Stimulated activated effector memory CD8-positive, alpha-beta T cell treated with anti-CD3 and anti-CD28 coated beads, Interleukin-12 subunit alpha, Interleukin-12 subunit beta, amount 100 ng/mL, for 72 hours (primary cell): ENCODE data around the gene COL12A1.

Experiments
- ATAC-seq: fragments of 150-1000 bp; cut with Tn5 transposase; 2 replicates; pipeline ENCODE4 v1.10.0; 2021
- DNase-seq, 2 donors: peaks; one replicate each; pipeline ENCODE4 v3.0.0; 2021 to 2022; ENCODE audit warnings: low spot score in 2 of 2
- H3K27ac Mint-ChIP-seq: one replicate; pipeline ENCODE4 v1.8.0; 2022; ENCODE audit warnings: mild to moderate bottlenecking, mixed read lengths
- H3K36me3 Mint-ChIP-seq: one replicate; pipeline ENCODE4 v1.8.0; 2022; ENCODE audit warnings: mild to moderate bottlenecking, mixed read lengths
- H3K4me1 Mint-ChIP-seq: one replicate; pipeline ENCODE4 v1.8.0; 2022; ENCODE audit warnings: mixed read lengths
- H3K4me3 Mint-ChIP-seq: one replicate; pipeline ENCODE4 v1.8.0; 2022; ENCODE audit warnings: mild to moderate bottlenecking, mixed read lengths
- H3K9me3 Mint-ChIP-seq: one replicate; pipeline ENCODE4 v1.8.0; 2022; ENCODE audit warnings: mixed read lengths

COL12A1 gene

DNA sequence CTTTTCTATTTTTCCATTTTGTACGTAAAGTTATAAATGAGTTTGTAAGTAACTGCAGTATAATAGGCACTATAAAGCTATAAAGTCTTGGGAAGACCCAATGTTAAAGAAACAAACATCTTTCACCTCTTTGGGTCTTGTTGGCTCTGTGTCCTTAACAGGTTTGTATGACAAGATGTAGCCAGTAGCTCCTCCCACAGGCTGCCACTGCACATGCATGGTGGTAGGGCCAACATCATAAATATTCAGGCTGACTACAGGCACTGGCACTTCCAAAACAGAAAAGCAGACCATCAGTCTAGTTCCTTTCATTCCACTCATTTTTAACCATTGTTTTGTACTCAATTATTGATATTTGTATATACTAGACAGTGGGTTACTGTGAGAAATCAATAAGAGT is 59.9 kb downstream of the COL12A1 start:
- DNase-seq, result no peak
- no peak for ATAC-seq
- Mint-ChIP-seq H3K36me3 (no peaks in the 10 kb centered on the region), H3K27ac (no peak overlapping the region), H3K4me1 (no peaks in the 10 kb centered on the region), H3K9me3 (no peaks in the 10 kb centered on the region), H3K4me3 (no peak overlapping the region)

DNA sequence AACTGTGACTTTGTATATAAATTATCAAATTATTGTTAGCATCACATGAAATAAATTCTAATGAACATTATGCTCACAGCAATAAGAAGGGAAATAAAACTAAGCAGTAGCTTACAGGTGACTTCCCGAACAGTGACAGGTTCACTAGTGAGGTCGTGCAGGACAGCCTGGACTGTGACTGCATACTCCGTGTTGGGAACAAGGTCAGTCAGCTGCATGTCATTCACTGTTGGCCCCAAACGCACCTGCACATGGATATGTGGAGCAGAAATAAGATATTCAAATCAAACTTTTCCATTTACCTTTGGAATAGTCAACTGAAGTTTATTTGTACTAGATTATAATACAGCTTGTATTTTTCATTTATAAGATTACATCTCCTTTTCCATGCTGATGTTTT is 60.6 kb downstream of the COL12A1 start:
- Mint-ChIP-seq H3K4me3 (no peak overlapping the region), H3K4me1 (no peaks in the 10 kb centered on the region), H3K36me3 (no peaks in the 10 kb centered on the region), H3K27ac (no peak overlapping the region), H3K9me3 (no peaks in the 10 kb centered on the region)
- DNase-seq (no peak), ATAC-seq (no peak)

DNA sequence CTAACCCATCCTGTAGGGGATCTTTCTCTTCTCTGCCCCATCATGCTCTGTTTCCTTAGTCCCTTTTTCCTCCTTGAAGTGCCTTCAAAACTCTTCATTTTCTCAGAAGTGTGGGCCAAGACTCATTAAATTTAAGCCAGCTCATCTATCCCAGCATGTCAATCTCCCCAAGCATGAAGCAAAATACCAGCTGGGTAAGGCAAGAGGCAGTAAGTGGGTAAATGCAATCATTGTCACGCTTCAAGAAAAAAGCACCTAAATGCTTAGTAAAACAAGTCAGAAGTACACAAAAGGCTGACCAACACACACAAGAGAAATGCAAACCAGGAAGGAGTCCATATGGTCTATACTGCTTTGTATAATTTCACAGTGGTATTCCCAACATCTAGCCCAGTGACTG is 61.5 kb downstream of the COL12A1 start:
- no peak overlapping the region for H3K27ac Mint-ChIP-seq
- no peak for DNase-seq
- H3K36me3 Mint-ChIP-seq, result no peaks in the 10 kb centered on the region
- no peaks in the 10 kb centered on the region for H3K4me1 Mint-ChIP-seq
- H3K9me3 Mint-ChIP-seq, result no peaks in the 10 kb centered on the region
- H3K4me3 Mint-ChIP-seq, result no peak overlapping the region
- ATAC-seq, result no peak

DNA sequence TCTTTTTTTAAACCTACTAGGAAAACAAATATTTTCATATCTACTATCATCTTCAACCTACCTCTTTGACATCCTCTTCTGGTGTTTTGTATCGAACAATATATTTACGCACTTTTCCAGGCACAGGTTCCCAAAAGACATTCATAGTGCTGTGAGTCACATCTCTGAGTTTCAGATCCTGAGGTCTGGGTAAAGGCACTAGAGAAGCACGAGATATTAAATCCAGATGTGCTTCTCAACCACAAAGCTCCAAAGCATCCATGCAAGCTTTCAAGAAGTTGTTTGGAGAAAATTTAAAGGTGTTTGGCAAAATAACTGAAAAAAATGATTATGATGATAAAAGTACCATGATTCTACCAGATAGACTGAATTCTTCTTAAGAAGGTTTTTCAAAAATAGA is 62.7 kb downstream of the COL12A1 start:
- ATAC-seq (no peak), DNase-seq (no peak)
- Mint-ChIP-seq H3K36me3 (no peaks in the 10 kb centered on the region), H3K27ac (no peak overlapping the region), H3K9me3 (no peaks in the 10 kb centered on the region), H3K4me3 (no peak overlapping the region), H3K4me1 (no peaks in the 10 kb centered on the region)

DNA sequence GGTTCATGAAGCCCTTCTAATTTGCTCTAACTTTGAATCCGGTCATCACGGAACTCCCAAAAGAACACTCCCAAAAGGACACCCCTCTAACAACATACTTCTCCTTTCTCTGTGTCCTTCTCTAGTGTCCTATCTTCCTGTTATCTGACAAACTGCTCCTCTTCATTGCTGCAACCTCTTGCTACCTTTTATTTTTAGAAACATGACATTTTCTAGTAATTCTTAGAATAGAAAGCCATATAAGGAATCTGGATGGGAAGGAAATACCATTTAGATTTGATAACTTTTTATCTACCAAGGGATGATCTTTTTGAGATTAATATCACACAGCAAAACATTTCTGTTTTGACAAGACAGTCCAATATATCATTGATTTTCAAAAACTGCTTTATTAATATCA is 63.1 kb downstream of the COL12A1 start:
- Mint-ChIP-seq H3K4me3 (no peak overlapping the region), H3K9me3 (no peaks in the 10 kb centered on the region), H3K27ac (no peak overlapping the region), H3K4me1 (no peaks in the 10 kb centered on the region), H3K36me3 (no peaks in the 10 kb centered on the region)
- no peak for ATAC-seq
- DNase-seq, result no peak

DNA sequence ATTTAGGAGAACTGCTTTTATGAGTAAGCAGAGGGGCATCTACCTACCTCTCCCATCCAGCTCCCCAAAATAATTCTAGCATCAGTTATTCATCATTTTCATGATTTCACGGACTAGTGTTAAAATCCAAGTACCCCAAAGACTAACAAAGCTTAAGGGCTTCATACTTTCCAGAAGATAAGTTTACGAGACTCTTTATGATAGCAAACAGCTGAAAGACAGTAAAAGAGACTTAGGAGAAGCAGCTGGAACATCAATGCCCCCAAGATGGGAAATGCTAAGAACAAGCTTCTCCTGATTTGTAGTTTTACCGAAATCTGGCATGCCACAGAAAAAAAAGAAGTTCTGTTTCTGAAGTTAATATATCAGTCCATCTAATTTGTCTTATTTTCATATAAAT is 70.0 kb downstream of the COL12A1 start:
- H3K27ac Mint-ChIP-seq, result no peak overlapping the region
- no peaks in the 10 kb centered on the region for H3K9me3 Mint-ChIP-seq
- ATAC-seq (no peak), DNase-seq (no peak)
- H3K36me3 Mint-ChIP-seq, result no peaks in the 10 kb centered on the region
- H3K4me3 Mint-ChIP-seq, result no peak overlapping the region
- no peaks in the 10 kb centered on the region for H3K4me1 Mint-ChIP-seq

DNA sequence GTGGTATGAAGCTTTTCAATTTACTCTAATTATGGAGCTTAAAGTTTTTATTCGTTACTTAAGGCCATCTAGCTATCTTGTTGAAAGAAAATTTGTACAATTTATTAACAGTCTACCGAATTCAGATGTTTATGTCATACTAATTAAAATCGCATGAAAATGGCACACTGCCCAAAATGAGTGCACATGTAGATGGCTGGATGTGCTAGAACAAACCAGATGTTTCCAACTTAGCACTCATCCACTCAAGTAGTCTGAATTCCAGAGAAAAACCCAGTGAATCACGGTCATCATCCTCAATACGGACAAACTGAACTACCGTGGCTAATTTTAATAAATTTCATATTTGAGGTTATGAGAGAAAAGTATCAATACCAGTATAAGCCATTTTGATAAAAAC is 70.4 kb downstream of the COL12A1 start:
- ATAC-seq (no peak), DNase-seq (no peak)
- Mint-ChIP-seq H3K9me3 (no peaks in the 10 kb centered on the region), H3K4me1 (no peaks in the 10 kb centered on the region), H3K27ac (no peak overlapping the region), H3K4me3 (no peak overlapping the region), H3K36me3 (no peaks in the 10 kb centered on the region)

DNA sequence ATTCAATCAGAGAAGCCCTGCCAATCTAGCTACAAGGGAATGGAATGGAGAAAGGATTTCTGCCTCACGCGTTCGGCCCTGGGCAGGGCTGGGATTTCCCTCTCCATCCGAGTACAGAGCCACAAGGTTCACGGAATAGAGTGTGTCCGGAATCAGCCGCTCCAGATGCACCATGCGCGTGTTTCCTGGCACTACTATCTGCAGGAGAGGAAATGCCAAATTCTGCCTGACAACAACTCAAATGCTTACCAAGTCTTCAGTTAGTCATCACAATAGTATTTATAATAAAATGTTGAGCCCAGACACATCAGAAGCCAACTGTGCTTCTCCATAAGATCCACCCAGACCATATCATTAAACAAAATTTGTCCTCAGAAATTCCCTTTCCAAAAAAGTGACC is 75.1 kb downstream of the COL12A1 start:
- no peaks in the 10 kb centered on the region for H3K36me3 Mint-ChIP-seq
- no peak overlapping the region for H3K27ac Mint-ChIP-seq
- no peaks in the 10 kb centered on the region for H3K4me1 Mint-ChIP-seq
- no peak for ATAC-seq
- no peak for DNase-seq
- H3K9me3 Mint-ChIP-seq, result no peaks in the 10 kb centered on the region
- no peak overlapping the region for H3K4me3 Mint-ChIP-seq

DNA sequence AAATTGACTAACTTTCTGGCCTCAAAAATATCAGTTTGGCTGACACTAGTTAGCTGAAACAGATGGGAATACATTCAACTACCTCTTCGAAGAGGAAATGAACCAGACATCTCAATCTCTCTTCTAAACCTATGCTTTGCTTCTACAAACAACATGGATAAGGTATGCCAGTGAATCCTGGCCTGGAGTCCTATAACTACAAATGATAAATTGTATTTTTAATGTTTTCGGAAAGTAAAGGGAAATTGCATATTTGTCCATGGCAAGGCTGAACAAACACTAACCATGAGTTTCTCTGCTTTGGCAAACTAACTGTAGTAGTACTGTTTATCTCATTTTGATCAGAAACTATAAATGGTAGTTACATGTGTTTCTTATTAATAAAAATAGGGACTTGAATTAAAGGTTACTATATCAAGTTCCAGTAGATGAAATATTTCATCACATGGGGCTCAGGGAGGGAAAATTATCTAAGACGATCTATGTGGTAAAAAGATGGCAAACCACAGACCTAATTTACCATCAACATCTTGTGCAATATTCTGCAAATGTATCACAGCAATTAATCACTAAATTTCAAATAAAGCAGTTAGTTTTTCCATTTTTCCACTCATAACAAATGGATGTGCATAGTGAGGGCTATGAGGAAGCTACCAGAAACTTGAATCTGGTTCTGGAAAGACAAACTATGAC is 76.8 kb downstream of the COL12A1 start:
- ATAC-seq (no peak), DNase-seq (no peak)
- H3K36me3 Mint-ChIP-seq, result no peaks in the 10 kb centered on the region
- H3K27ac Mint-ChIP-seq, result no peak overlapping the region
- no peaks in the 10 kb centered on the region for H3K4me1 Mint-ChIP-seq
- no peak overlapping the region for H3K4me3 Mint-ChIP-seq
- H3K9me3 Mint-ChIP-seq, result no peaks in the 10 kb centered on the region

DNA sequence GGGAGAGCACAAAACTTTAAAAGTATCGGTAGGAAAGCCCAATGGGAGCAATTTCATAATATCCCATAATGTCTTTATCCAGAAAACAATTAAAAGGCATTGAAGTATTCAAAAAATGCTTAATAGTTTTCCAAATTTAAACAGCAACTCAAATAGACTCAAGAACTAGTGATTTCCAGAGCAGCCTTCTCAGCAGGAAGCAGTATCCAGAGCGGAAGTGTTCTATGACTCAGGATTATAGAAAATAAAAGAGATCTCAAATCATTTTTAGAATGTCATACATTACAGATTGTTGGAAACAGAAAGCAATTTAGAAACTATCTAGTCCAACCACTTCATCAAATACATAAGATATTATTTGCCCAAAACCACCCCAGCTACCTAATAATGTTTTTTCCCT is 79.3 kb downstream of the COL12A1 start:
- DNase-seq (no peak), ATAC-seq (no peak)
- Mint-ChIP-seq H3K27ac (no peak overlapping the region), H3K4me1 (no peaks in the 10 kb centered on the region), H3K36me3 (no peaks in the 10 kb centered on the region), H3K4me3 (no peak overlapping the region), H3K9me3 (no peaks in the 10 kb centered on the region)

DNA sequence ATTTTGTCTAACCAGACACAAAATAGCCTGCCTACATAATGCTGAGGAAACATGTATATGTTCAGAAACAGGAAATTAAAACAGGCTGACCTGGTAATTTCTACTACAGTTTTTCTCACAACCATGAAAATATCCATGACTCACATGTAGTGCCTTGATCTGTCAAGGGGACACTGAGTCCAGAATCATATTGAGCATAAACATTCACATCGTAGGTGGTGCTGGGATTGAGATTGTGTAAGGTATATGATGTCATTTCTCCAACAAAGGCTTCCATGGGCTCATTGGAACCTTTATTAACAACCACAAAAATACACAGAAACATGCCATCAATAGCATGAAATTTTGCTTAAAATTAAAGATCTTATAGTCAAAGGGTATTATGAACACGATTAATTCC is 80.9 kb downstream of the COL12A1 start:
- ATAC-seq, result no peak
- H3K9me3 Mint-ChIP-seq, result no peaks in the 10 kb centered on the region
- no peak overlapping the region for H3K4me3 Mint-ChIP-seq
- no peaks in the 10 kb centered on the region for H3K36me3 Mint-ChIP-seq
- H3K27ac Mint-ChIP-seq, result no peak overlapping the region
- no peak for DNase-seq
- no peaks in the 10 kb centered on the region for H3K4me1 Mint-ChIP-seq

DNA sequence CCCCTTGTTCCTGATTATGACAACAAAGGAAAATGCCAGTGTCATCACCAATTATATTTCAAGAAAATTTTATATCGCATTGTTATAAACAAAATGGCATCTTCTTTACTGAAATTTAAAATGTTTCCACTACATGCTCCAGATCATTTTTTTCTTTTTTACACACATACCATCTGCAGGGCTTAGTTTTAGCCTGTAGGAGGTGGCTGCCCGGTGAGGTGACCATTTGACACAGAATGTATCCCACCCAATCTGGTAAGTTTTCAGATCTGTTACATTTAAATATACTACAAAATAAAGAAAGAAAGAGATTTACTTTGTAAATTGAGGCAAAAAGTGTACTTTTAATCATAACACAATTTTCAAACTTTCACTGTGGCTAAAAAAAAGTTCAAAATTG is 81.8 kb downstream of the COL12A1 start:
- DNase-seq, result no peak
- H3K36me3 Mint-ChIP-seq, result no peaks in the 10 kb centered on the region
- no peak overlapping the region for H3K27ac Mint-ChIP-seq
- H3K4me3 Mint-ChIP-seq, result no peak overlapping the region
- no peaks in the 10 kb centered on the region for H3K9me3 Mint-ChIP-seq
- no peaks in the 10 kb centered on the region for H3K4me1 Mint-ChIP-seq
- no peak for ATAC-seq

DNA sequence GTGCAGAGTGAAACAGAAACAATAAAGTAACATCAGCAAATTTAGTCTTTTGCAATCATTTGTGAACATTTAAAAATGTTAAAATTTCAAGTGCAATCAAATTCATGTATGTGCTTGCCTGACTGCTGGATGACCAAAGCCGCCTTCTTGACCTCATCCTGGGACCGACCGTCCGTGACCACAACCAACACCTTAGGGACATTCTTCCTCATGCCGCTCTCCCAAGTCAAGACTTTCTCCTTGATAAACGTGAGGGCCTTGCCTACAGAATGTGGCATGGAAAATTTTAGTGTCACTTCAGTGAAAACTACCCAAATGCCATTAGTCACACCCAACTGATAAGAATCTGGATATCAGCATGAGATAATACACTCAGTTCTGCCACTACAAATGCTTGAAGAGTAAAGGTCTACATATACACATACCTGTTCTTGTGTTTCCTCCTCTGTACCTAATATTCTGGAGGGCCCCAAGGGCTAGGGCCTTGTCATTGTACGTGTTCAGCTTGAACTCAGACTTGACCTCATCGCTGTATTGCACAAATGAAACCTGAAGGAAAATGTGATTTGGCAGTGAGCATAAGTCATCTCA is 86.8 kb downstream of the COL12A1 start:
- no peaks in the 10 kb centered on the region for H3K9me3 Mint-ChIP-seq
- H3K4me1 Mint-ChIP-seq, result no peaks in the 10 kb centered on the region
- no peak for ATAC-seq
- H3K4me3 Mint-ChIP-seq, result no peak overlapping the region
- DNase-seq, result no peak
- H3K36me3 Mint-ChIP-seq, result no peaks in the 10 kb centered on the region
- H3K27ac Mint-ChIP-seq, result no peak overlapping the region

DNA sequence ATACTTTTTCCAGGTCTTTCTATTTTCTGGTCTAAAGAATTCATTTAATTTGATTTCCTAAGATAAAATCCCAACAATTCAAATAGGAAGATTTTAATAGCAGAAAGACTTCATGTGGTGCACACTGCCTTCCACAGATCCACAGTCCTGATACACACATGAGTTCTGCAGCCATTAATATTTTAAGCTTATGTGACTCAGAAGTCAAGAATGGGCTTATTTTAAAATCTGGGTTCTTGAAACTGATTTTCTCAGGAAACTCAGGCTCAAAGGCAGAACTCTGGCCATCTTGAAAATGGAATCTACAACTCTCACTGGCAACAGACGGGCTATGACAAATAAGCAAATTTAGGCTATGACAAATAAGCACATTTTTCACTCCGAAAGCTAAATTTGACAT is 88.2 kb downstream of the COL12A1 start:
- DNase-seq (no peak), ATAC-seq (no peak)
- Mint-ChIP-seq H3K36me3 (no peaks in the 10 kb centered on the region), H3K4me1 (no peaks in the 10 kb centered on the region), H3K27ac (no peak overlapping the region), H3K4me3 (no peak overlapping the region), H3K9me3 (no peaks in the 10 kb centered on the region)

DNA sequence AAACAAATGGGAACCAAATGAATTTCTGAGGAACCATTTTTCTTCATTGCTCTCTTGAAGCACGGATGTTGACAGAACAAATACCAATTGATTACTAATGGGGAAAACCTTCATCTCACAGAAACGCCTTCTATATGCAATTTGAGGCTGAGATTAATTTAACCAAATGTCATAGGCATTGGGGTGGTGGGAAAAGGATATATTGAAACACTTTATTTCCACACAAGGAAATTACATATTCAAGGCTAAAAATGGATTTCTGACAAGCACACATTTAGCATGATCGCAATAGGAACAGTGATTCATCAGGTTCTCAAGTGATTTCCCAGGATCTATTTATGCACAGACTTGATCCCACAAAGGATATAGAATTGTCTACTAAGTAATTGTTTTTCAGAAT is 88.9 kb downstream of the COL12A1 start:
- DNase-seq (no peak), ATAC-seq (no peak)
- H3K4me1 Mint-ChIP-seq, result no peaks in the 10 kb centered on the region
- H3K27ac Mint-ChIP-seq, result no peak overlapping the region
- H3K4me3 Mint-ChIP-seq, result no peak overlapping the region
- no peaks in the 10 kb centered on the region for H3K36me3 Mint-ChIP-seq
- H3K9me3 Mint-ChIP-seq, result no peaks in the 10 kb centered on the region

DNA sequence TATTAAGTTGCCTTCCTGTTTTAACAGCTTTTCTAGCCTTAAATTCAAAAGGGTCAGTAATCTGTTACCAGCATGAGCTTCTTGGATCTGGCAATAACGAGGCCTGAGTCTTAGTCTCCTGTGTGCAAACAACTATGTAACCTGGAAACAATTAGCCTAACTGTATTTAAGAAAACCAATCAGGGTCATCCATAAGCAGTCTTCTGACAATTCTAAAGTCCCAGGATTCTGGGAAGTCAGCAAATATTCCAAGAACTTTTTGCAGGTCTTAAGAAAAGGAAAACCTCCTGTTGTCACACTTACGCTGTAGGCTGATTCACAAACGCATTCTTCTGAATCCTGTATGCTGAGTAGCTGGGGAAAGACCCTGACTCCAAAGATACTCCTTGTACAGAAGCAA is 90.4 kb downstream of the COL12A1 start:
- ATAC-seq (no peak), DNase-seq (no peak)
- Mint-ChIP-seq H3K36me3 (no peaks in the 10 kb centered on the region), H3K9me3 (no peaks in the 10 kb centered on the region), H3K4me1 (no peaks in the 10 kb centered on the region), H3K27ac (no peak overlapping the region), H3K4me3 (no peak overlapping the region)

DNA sequence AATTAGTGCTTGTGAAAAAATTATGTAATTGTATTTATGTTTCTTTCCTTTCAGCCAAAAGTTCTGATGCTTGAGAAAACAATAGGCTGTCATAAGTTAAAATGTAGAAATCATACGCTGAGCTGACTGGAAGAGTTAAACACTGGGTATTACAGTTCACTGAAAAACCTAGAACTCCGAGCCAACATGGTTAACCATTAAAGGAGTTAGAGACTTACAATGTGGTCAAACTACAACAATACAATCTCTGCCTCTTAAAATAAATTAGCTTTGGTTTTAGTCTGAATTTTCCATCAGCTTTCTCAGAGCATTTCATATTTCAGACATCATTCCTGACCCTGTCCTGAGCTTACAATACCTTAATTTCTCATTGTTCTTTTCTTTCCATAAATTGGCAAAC is 91.0 kb downstream of the COL12A1 start:
- no peak overlapping the region for H3K27ac Mint-ChIP-seq
- DNase-seq (no peak), ATAC-seq (no peak)
- H3K4me3 Mint-ChIP-seq, result no peak overlapping the region
- no peaks in the 10 kb centered on the region for H3K9me3 Mint-ChIP-seq
- H3K4me1 Mint-ChIP-seq, result no peaks in the 10 kb centered on the region
- H3K36me3 Mint-ChIP-seq, result no peaks in the 10 kb centered on the region
